IMR-90 (cell line): ENCODE data around the gene HNRNPU. TPM values are rescaled to one million over a fixed set of nuclear protein-coding genes. Genes with fewer than 3 reads are reported as not detected.
"Not testable (repeated sequence)": the region's sequence is repeated elsewhere in the genome, so short reads cannot be mapped to it uniquely, and the experiment has no call there.

Experiments
- ATAC-seq: fragments of 200-7000 bp; cut with Tn5 transposase; 2 replicates; pipeline ENCODE4 v1.9.1; 2020; ENCODE audit warnings: low read depth, mild to moderate bottlenecking, moderate library complexity
- BruUV-seq: library from RNA; stranded (reverse); fragments of 400-500 nt; replicated peaks from 2 replicates; lab custom pipeline; 2021; lab: Mats Ljungman, UMichigan
- CTCF ChIA-PET: fragments of 300-600 bp; formaldehyde crosslinking; extraction: SDS; loops from one replicate; lab custom pipeline; 2021; ENCODE audit warnings: antibody characterized with exemption; lab: Yijun Ruan, JAX
- POLR2A ChIA-PET: fragments of 300-600 bp; sonication (Branson Sonifier 250); formaldehyde crosslinking; loops from one replicate; lab custom pipeline; 2022; ENCODE audit warnings: antibody characterized with exemption; ENCODE audit not compliant: unreplicated experiment; lab: Charles Lee
- DNase-seq: peaks from one replicate; pipeline ENCODE4 v3.0.0; 2013
- H2AFZ ChIP-seq: replicated peaks from 2 replicates; pipeline ENCODE3; 2013; ENCODE audit warnings: low read length, mild to moderate bottlenecking; ENCODE audit not compliant: poor library complexity
- H2AK5ac ChIP-seq: 2 replicates; pipeline ENCODE4 v1.6.1; 2013; ENCODE audit warnings: low read depth, low read length, inconsistent platforms
- H2AK9ac ChIP-seq: replicated peaks from 2 replicates; pipeline ENCODE3; 2013; ENCODE audit warnings: mild to moderate bottlenecking, low read depth, low read length, moderate library complexity; ENCODE audit not compliant: poor library complexity
- H2BK120ac ChIP-seq: 2 replicates; pipeline ENCODE4 v1.6.1; 2013; ENCODE audit warnings: low read depth, low read length, inconsistent platforms
- H2BK15ac ChIP-seq: 3 replicates; pipeline ENCODE4 v1.6.1; 2013; ENCODE audit warnings: low read depth, low read length, inconsistent platforms
- H2BK20ac ChIP-seq: 2 replicates; pipeline ENCODE4 v1.6.1; 2013; ENCODE audit warnings: low read depth, mild to moderate bottlenecking, inconsistent platforms, low read length, moderate library complexity
- H2BK5ac ChIP-seq: 2 replicates; pipeline ENCODE4 v1.6.1; 2013; ENCODE audit warnings: mild to moderate bottlenecking, low read depth, low read length, inconsistent platforms; ENCODE audit not compliant: poor library complexity, severe bottlenecking
- H3K14ac ChIP-seq: replicated peaks from 2 replicates; pipeline ENCODE4 v1.6.1; 2013; ENCODE audit warnings: low read depth, low read length, inconsistent platforms
- H3K18ac ChIP-seq: 2 replicates; pipeline ENCODE4 v1.6.1; 2013; ENCODE audit warnings: low read depth, low read length, control low read depth
- H3K23ac ChIP-seq: 2 replicates; pipeline ENCODE4 v1.6.1; 2013; ENCODE audit warnings: low read depth, low read length, inconsistent platforms
- H3K27ac ChIP-seq: 2 replicates; pipeline ENCODE4 v1.5.1; 2013; ENCODE audit warnings: mild to moderate bottlenecking, control low read depth, low read length; ENCODE audit not compliant: insufficient read depth
- H3K27me3 ChIP-seq: 2 replicates; pipeline ENCODE4 v1.6.1; 2013; ENCODE audit warnings: low read length; ENCODE audit not compliant: control insufficient read depth, insufficient read depth
- H3K36me3 ChIP-seq: 2 replicates; pipeline ENCODE4 v1.6.1; 2013; ENCODE audit warnings: low read length, mixed read lengths; ENCODE audit not compliant: control insufficient read depth, insufficient read depth
- H3K4ac ChIP-seq: 2 replicates; pipeline ENCODE4 v1.6.1; 2013; ENCODE audit warnings: low read depth, low read length, inconsistent platforms
- H3K4me1 ChIP-seq: 2 replicates; pipeline ENCODE4 v1.6.1; 2013; ENCODE audit warnings: low read length, mixed read lengths; ENCODE audit not compliant: control insufficient read depth, insufficient read depth
- H3K4me2 ChIP-seq: 2 replicates; pipeline ENCODE4 v1.6.1; 2013; ENCODE audit warnings: low read depth, mild to moderate bottlenecking, control low read depth, low read length, moderate library complexity
- H3K4me3 ChIP-seq: 2 replicates; pipeline ENCODE4 v1.5.1; 2013; ENCODE audit warnings: low read depth, mild to moderate bottlenecking, control low read depth, low read length, moderate library complexity; ENCODE audit not compliant: insufficient read depth
- H3K56ac ChIP-seq: 2 replicates; pipeline ENCODE4 v1.6.1; 2013; ENCODE audit warnings: low read length, inconsistent platforms; ENCODE audit not compliant: insufficient read depth; ENCODE audit errors: extremely low read depth
- H3K79me1 ChIP-seq, 2 experiments: 2 replicates each; pipeline ENCODE4 v1.6.1; 2013; ENCODE audit warnings: low read length in 2 of 2, inconsistent platforms in 1 of 2, low read depth in 1 of 2
- H3K9ac ChIP-seq: 2 replicates; pipeline ENCODE4 v1.6.1; 2013; ENCODE audit warnings: low read depth, low read length, control low read depth
- H3K9me1 ChIP-seq: 2 replicates; pipeline ENCODE4 v1.6.1; 2013; ENCODE audit warnings: low read length, inconsistent platforms; ENCODE audit not compliant: insufficient read depth
- H3K9me3 ChIP-seq: 2 replicates; pipeline ENCODE4 v1.6.1; 2013; ENCODE audit warnings: low read length; ENCODE audit not compliant: control insufficient read depth, insufficient read depth
- H4K20me1 ChIP-seq: 2 replicates; pipeline ENCODE4 v1.6.1; 2013; ENCODE audit warnings: low read length, inconsistent platforms; ENCODE audit not compliant: insufficient read depth
- H4K5ac ChIP-seq: 2 replicates; pipeline ENCODE4 v1.6.1; 2013; ENCODE audit warnings: mild to moderate bottlenecking, low read depth, low read length, control low read depth
- H4K8ac ChIP-seq, 2 experiments: 2 replicates each; pipeline ENCODE4 v1.6.1; 2013; ENCODE audit warnings: low read depth in 2 of 2, low read length in 2 of 2, control low read depth in 1 of 2, inconsistent platforms in 1 of 2
- H4K91ac ChIP-seq: 2 replicates; pipeline ENCODE4 v1.6.1; 2013; ENCODE audit warnings: low read depth, low read length, inconsistent platforms; ENCODE audit not compliant: insufficient read depth
- WGBS, 2 experiments: methylation state at CpG; one replicate each; pipeline versions ENCODE4 v1.1.5 to v1.1.7; 2013; ENCODE audit warnings: missing lambda C conversion rate in 2 of 2; ENCODE audit not compliant: insufficient read length in 1 of 2; ENCODE audit errors: extremely low coverage in 2 of 2; 5-methylcytosine and 5-hydroxymethylcytosine counted together
- dilution Hi-C: fragments of 300-500 bp; cut with HindIII; formaldehyde crosslinking; loops from one replicate; pipeline ENCODE4 v1.14.3; 2018; ENCODE audit warnings: low sequenced_read_pairs; ENCODE audit not compliant: unreplicated experiment
- in situ Hi-C: fragments of 300-500 bp; cut with MboI; formaldehyde crosslinking; loops from 3 replicates; pipeline ENCODE4 v1.14.3; 2019; ENCODE audit warnings: low sequenced_read_pairs, inconsistent platforms, mixed read lengths
- intact Hi-C: fragments of 100-400 bp; cut with micrococcal nuclease; formaldehyde crosslinking; loops from 2 replicates; pipeline ENCODE4 v1.10.0; 2022
- polyA plus RNA-seq, 3 experiments: library from polyadenylated mRNA; depleted of rRNA; stranded (reverse); fragments of >200 nt; gene quantifications; 2 replicates each; pipeline ENCODE4 v1.2.3, GENCODE V29; 2012; ENCODE audit warnings: low replicate concordance in 1 of 3
- total RNA-seq: library from RNA; depleted of rRNA; stranded (reverse); fragments of >200 nt; gene quantifications from 2 replicates; pipeline ENCODE4 v1.2.3, GENCODE V29; 2012

Gene HNRNPU
- total and polyA plus RNA-seq, 2 of the 4 experiments (the other 2 are of a cell fraction): 151 to 169 TPM

- H3K56ac ChIP-seq, H3K14ac ChIP-seq, BruUV-seq, H2AFZ ChIP-seq, H4K20me1 ChIP-seq, H3K27me3 ChIP-seq, H2BK15ac ChIP-seq, H2AK5ac ChIP-seq, ATAC-seq, dilution Hi-C loops, H4K5ac ChIP-seq, H3K18ac ChIP-seq, H3K4me1 ChIP-seq, H3K36me3 ChIP-seq, DNase-seq, POLR2A ChIA-PET, H3K23ac ChIP-seq, H3K9me1 ChIP-seq, H4K91ac ChIP-seq, H3K4me3 ChIP-seq, H3K9me3 ChIP-seq, intact Hi-C loops, H2AK9ac ChIP-seq, H2BK20ac ChIP-seq, H2BK120ac ChIP-seq: not testable (repeated sequence)
- Histone ChIP-seq H3K4ac (peak overlapping the region; percentile 83), H3K4me2 (peak overlapping the region; percentile 87), H4K8ac (peak overlapping the region in 1 of 2 experiments; percentile 46; a peak in 3 of 4 replicates), H3K79me1 (peaks cover 4 to 13% of the 10 kb centered on the region in 2 experiments; a peak in 3 of 4 replicates), H2BK5ac (peak overlapping the region; percentile 97), H3K27ac (peak overlapping the region; percentile 97), H3K9ac (peak overlapping the region; percentile 91; the same call in 1 of the 2 replicates)
- in situ Hi-C loops: loop anchor here (10.0 kb wide), 1 partner anchor 212 kb away; no protein-coding TSS in a partner anchor
- WGBS, 2 experiments: no CpG with 5 or more reads among the region's 8 CpGs
- CTCF ChIA-PET: interaction anchor here (0.6 to 1.0 kb wide), 2 partner anchors 209 to 1598 kb away, joined by 4 to 6 read pairs; no protein-coding TSS in a partner anchor
Observed at GRCh38 chr1:244833260-244833659, 31.1 kb downstream of the HNRNPU start.
